GM18951 (cell line): ENCODE measurements around the gene C1QTNF12.

Source experiments
- POLR2A ChIP-seq: IDR thresholded peaks from 4 replicates; pipeline ENCODE4 v1.6.1; 2011; ENCODE audit warnings: mild to moderate bottlenecking; ENCODE audit not compliant: insufficient read length, insufficient read depth; ENCODE audit errors: extremely low read depth
- in situ Hi-C: fragments of 300-500 bp; cut with MboI; formaldehyde crosslinking; loops from one replicate; pipeline ENCODE4 v1.12.0; 2022; ENCODE audit warnings: low sequenced_read_pairs, mixed read lengths, inconsistent platforms; ENCODE audit not compliant: unreplicated experiment

Gene C1QTNF12

DNA sequence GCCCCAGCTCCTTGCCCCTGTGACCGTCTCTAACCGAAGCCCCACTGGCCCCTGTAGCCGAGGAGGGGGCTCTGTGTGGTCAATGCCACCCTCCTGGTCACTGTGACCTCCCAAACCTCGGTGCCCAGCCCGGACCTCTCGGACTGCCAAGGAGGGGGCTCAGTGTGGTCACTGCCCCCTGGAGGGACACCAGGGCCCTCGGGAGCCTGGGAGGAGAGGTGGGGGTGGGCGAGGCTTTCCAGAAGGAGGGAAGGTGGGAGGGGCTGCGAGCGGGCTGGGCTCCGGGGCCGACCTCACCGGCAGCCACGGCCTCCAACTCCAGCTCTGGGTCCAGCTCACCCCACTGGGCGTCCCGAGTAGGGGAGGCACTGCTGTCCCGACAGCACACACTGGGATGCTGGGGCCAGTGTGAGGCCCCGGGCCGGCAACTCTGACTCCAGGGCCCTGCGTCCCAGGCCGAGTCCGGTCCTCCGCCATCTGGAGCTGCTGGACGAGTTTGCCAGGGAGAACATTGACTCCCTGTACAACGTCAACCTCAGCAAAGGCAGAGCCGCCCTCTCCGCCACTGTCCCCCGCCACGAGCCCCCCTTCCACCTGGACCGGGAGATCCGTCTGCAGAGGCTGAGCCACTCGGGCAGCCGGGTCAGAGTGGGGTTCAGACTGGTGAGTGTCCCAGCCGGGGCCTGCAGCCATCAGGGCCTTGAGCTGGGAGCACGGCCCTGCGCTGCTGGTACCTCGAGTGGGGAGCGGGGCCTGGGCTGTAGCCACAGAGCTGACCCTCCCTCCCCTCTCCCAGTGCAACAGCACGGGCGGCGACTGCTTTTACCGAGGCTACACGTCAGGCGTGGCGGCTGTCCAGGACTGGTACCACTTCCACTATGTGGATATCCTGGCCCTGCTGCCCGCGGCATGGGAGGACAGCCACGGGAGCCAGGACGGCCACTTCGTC, 40.1 kb upstream of the C1QTNF12 start:
- TF ChIP-seq POLR2A, result no peak
- in situ Hi-C loops, result no loop called here

DNA sequence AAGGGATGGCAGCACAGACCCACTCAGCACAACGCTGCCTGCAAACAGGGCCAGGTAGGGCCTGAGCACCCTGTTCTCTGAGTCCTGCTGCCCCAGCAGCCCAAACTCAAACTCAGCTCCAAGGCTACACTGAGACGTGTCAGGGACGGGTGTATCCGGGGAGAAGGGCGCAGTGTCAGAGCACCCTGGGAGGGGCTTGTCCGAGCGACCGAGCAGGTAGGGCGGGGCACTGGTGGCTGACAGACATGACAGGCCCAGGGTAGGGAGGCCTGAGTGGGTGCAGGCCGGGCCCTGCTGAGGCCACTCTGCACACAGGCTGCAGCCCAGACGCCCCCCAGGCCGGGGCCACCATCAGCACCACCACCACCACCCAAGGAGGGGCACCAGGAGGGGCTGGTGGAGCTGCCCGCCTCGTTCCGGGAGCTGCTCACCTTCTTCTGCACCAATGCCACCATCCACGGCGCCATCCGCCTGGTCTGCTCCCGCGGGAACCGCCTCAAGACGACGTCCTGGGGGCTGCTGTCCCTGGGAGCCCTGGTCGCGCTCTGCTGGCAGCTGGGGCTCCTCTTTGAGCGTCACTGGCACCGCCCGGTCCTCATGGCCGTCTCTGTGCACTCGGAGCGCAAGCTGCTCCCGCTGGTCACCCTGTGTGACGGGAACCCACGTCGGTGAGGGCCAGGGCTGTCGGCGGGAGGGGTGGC, 39.2 kb upstream of the C1QTNF12 start:
- in situ Hi-C loops, result no loop called here
- TF ChIP-seq POLR2A, result no peak

DNA sequence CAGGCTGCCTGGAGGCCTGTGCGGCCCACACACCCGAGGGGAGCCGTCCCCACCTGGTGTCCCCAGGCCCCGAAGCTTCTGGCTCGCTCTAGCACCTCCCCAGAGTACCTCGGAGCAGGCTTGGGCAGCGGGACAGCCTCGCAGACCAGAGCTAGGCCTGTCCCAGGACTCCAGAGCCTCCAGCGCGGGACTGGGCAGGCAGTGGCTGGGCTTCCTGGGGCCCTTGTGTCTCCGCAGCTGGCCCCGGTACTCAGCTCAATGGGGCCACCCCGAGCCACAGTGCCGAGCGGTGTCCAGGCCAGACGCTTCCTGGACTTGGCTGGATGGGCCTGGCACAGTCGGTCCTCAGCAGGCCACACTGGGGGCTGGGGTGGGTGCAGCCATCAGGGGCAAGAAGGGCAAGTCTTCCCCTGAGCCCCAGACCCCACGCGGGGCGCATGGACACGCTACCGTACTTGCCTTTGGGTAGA, 38.6 kb upstream of the C1QTNF12 start:
- no peak for TF ChIP-seq POLR2A
- in situ Hi-C loops, result no loop called here

DNA sequence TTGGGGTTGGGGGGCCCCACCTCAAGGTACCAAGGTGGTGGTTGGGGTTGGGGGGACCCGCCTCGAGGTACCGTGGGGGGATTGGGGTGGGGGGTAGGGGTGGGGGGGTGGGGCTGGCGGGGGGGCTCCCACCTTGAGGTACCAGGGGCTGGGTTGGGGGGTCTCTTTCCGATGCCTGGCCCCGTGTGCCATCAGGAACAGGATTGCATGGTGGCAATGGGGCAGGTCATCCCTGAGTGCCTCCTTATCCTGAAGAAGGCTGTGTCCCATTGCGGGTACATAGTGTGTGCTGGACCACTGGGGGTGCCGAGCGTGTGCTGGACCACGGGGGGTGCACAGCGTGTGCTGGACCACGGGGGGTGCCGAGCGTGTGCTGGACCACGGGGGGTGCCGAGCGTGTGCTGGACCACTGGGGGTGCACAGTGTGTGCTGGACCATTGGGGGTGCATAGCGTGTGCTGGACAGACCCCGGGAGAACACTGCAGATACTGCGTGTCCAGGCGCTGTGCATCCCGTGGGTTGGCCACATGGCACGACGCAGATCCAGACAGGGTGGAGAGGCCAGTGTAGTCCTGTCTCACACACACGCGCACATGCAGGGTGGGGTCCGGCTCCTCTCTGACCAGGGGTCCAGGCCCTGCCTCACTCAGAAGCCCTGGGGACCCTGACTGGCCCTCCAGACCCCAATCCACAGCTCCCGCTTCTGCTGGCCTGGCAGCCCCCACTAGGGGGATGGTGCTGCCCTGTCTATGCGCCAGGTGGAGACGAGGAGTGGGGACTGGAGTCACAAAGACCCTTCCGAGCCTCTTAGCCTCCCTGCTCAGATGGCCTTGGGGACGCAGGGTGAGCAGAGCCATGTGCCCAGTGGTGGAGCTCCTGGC, 37.9 kb upstream of the C1QTNF12 start:
- no peak for TF ChIP-seq POLR2A

DNA sequence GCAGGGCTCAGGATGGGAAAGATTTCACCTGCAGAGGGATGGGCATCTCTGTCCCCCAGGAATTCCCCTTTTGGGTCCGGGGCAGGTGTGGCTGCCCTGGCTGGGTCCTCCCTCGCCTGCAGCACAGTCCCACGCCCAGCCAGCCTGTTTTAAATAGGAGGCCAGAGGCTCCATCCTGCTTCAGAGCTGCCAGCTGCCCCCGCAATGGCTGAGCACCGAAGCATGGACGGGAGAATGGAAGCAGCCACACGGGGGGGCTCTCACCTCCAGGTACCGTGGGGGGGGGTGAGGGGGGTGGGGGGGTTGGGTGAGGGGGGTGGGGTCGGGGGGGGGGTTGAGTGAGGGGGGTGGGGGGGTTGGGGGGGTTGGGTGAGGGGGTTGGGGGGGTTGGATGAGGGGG, 37.3 kb upstream of the C1QTNF12 start:
- no peak for TF ChIP-seq POLR2A
- in situ Hi-C loops, result no loop called here

More for the DNA sequence above, 37.9 kb upstream of the C1QTNF12 start:
- in situ Hi-C loops, result no loop called here

DNA sequence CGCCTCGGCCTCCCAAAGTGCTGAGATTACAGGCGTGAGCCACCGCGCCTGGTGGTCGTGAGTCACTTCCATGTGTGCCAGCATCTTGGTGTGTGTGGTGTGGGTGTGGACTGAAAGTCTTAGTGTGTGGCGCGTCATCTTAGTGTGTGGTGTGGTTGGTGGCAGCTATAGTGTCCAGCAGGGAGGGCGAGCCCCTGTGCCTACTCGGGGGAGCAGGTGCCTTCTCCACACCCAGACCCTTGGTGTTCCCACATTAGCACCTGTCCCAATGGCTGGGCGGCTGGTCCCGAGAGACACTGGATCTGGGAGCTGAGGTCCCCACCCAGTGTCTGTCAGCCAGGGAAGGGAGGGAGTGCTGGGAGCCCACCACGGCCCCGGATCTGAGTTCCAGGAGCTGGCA, 36.5 kb upstream of the C1QTNF12 start:
- in situ Hi-C loops, result no loop called here

DNA sequence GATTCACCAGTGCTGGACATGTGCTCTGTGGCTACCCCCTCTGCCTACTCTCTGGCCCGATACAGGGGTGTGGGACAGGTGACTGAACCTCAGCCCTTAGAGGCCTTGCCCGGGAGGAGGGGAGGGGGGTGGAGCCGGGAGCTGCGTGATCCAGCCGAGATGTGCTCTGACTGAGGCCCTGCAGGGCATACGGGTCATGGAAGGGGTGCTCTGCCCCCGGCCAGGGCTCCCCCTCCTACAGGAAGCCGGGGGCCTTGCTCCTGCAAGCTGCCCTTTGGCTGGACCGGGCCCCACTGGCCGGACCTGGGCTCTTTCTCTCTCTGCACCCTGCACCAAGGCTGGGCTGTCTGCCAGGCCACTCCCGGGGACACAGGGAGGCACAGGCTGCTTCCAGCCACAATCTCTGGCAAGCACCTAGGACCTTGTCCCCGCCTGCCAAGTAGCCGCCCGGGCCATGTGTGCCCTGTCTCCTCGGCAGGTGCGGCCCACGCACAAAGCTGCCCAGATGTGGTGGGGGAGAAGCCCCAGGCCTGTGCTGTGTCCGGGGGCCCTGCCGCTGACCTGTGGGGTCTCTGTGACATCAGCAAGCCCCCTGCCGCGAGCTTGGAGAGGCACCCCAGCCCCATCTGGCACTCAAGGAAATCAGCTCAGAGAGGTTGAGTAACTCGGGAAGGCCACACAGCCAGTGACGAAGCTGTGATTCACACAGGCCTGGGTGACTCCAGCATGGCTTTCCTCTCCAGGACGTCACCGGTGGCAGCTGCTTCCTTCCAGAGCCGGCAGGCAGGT, 35.2 kb upstream of the C1QTNF12 start:
- in situ Hi-C loops, result no loop called here
- TF ChIP-seq POLR2A, result no peak

More for the DNA sequence above, 36.5 kb upstream of the C1QTNF12 start:
- no peak for TF ChIP-seq POLR2A

DNA sequence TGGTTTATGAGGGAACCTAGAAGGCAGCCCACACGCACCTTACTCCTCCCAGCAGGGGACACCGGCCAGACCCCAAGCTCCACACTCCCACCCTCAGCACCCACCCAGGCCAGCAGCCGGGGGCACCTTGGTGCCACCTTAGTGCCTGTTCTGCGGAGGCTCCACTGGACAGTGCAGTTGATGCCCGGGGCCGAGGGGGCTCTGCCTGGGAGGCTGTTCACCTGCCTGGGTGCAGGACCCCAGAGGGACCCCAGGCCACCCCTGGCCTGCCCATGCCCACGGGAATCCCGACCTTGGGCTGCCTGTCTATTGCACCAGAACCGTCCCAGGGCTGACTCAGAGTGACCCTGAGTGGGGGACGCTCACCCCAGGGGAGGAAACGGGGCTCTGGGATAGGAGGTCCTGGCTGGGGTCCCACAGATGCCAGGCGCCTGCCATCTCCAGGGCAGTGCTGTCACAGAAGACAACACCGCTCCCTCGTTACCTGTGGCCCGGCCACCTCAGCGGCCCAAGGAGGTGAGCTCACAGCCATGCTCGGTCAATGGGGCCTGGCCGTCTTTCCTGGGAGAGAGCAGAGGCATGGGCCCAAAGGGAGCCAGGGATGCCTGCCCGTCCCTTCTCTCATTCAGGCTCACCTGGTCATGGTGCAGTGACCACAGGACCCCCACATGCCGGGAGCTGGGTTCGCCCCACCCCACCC, 34.4 kb upstream of the C1QTNF12 start:
- in situ Hi-C loops, result no loop called here

DNA sequence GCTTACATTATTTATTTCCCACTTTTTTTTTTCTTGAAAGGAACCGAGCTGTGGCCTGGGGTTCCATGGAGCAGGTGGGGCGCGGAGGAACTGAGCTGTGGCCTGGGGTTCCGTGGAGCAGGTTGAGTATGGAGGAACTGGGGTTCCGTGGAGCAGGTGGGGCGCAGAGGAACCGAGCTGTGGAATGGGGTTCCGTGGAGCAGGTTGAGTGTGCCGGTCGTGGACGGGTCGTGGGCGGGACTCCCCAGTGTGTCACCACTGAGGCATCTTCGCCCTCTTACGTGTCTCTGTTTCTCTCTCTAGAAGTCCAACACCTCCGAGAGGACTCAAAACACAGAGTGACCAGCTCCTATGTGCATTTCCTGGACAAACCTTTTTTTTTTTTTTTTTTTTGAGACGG, 32.5 kb upstream of the C1QTNF12 start:
- in situ Hi-C loops, result no loop called here
- no peak for TF ChIP-seq POLR2A

More for the DNA sequence above, 34.4 kb upstream of the C1QTNF12 start:
- TF ChIP-seq POLR2A, result no peak

DNA sequence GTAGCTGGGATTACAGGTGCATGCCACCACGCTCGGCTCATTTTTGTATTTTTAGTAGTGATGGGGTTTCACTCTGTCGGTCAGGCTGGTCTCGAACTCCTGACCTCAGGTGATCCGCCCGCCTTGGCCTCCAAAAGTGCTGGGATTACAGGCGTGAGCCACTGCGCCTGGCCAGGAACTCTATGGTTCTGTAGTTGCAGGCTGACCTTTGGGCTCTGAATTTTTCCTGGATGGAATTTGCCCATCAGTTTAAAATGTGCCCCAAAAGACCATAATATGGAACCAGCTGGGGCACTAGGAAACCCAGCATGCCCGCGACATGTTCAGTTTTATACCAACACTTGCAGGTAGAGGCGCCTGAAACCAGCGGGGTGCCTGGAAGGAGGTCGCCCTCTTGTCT, 32.1 kb upstream of the C1QTNF12 start:
- no peak for TF ChIP-seq POLR2A
- in situ Hi-C loops, result no loop called here

DNA sequence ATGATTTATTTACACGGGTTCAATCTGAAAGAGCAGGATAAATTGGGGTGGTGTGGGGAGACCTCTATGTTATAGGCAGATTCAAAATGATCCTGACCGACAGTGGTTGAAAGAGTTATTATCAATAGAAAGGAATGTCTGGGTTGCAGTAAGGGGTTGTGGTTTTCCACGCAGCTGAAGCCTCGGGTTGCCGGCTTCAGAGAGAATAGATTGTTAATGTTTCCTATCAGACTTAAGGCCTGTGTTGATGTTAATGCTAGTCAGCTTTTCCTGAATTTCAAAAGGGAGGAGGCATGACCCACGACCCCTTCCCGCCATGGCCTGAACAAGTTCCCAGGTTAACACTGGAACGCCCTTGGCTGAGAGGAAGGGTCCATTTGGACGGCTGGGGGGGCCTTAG, 29.3 kb upstream of the C1QTNF12 start:
- in situ Hi-C loops, result no loop called here
- TF ChIP-seq POLR2A, result no peak
